ENCODE measurements around the gene KCNMA1.

Gene KCNMA1

GRCh38 chr10:76981251-76981650, 656.4 kb downstream of the KCNMA1 start:
- no peak for DNase-seq (ENCODE audit: low spot score)

- no peak for DNase-seq (ENCODE audit: low spot score)
Measured at GRCh38 chr10:76977901-76978300, 659.7 kb downstream of the KCNMA1 start.

- no peak for DNase-seq (ENCODE audit: low spot score)
Measured at GRCh38 chr10:76977046-76977445, 660.6 kb downstream of the KCNMA1 start.

- no peak for DNase-seq (ENCODE audit: low spot score)
Measured at GRCh38 chr10:76976142-76976541, 661.5 kb downstream of the KCNMA1 start.

GRCh38 chr10:76975126-76975525, 662.5 kb downstream of the KCNMA1 start:
- DNase-seq (ENCODE audit: low spot score), result no peak

- no peak for DNase-seq (ENCODE audit: low spot score)
Measured at GRCh38 chr10:76974017-76974691, 663.5 kb downstream of the KCNMA1 start.

- no peak for DNase-seq (ENCODE audit: low spot score)
Measured at GRCh38 chr10:76973091-76974016, 664.3 kb downstream of the KCNMA1 start.

GRCh38 chr10:76972541-76972940, 665.1 kb downstream of the KCNMA1 start:
- DNase-seq (ENCODE audit: low spot score), result no peak

GRCh38 chr10:76971547-76972170, 665.9 kb downstream of the KCNMA1 start:
- no peak for DNase-seq (ENCODE audit: low spot score)

- DNase-seq (ENCODE audit: low spot score), result no peak
Measured at GRCh38 chr10:76970711-76971519, 666.7 kb downstream of the KCNMA1 start.

- no peak for DNase-seq (ENCODE audit: low spot score)
Measured at GRCh38 chr10:76969366-76969948, 668.2 kb downstream of the KCNMA1 start.

GRCh38 chr10:76968483-76968882, 669.1 kb downstream of the KCNMA1 start:
- DNase-seq (ENCODE audit: low spot score), result no peak

- DNase-seq (ENCODE audit: low spot score), result no peak
Measured at GRCh38 chr10:76962851-76963250, 674.8 kb downstream of the KCNMA1 start.

GRCh38 chr10:76961841-76962240, 675.8 kb downstream of the KCNMA1 start:
- DNase-seq (ENCODE audit: low spot score), result no peak

- no peak for DNase-seq (ENCODE audit: low spot score)
Measured at GRCh38 chr10:76959111-76959510, 678.5 kb downstream of the KCNMA1 start.

- DNase-seq (ENCODE audit: low spot score), result no peak
Measured at GRCh38 chr10:76954838-76955237, 682.8 kb downstream of the KCNMA1 start.

- no peak for DNase-seq (ENCODE audit: low spot score)
Measured at GRCh38 chr10:76950354-76950753, 687.3 kb downstream of the KCNMA1 start.

- no peak for DNase-seq (ENCODE audit: low spot score)
Measured at GRCh38 chr10:76946270-76946669, 691.3 kb downstream of the KCNMA1 start.

GRCh38 chr10:76945166-76945565, 692.4 kb downstream of the KCNMA1 start:
- DNase-seq (ENCODE audit: low spot score), result no peak

- no peak for DNase-seq (ENCODE audit: low spot score)
Measured at GRCh38 chr10:76944640-76945039, 693.0 kb downstream of the KCNMA1 start.

GRCh38 chr10:76942628-76943416, 694.8 kb downstream of the KCNMA1 start:
- no peak for DNase-seq (ENCODE audit: low spot score)

All from CD4-positive, alpha-beta T cell treated with Interleukin-2 at 100 ng/mL for 4 hours (primary cell).